Left ventricle myocardium inferior (tissue), 1 donor: ENCODE data around the gene SYK. TPM values are rescaled to one million over a fixed set of nuclear protein-coding genes. Genes with fewer than 3 reads are reported as not detected.

Source experiments
- DNase-seq: peaks from one replicate; pipeline ENCODE4 v3.0.0-alpha.2; 2020
- H3K27ac ChIP-seq: fragments of 200-600 bp; replicated peaks from 2 replicates; pipeline ENCODE4 v1.8.0; 2021
- H3K27me3 ChIP-seq: fragments of 200-600 bp; 2 replicates; pipeline ENCODE4 v1.8.0; 2021; ENCODE audit warnings: low read depth
- H3K36me3 ChIP-seq: fragments of 200-600 bp; 2 replicates; pipeline ENCODE4 v1.8.0; 2021
- H3K4me1 ChIP-seq: fragments of 200-600 bp; 2 replicates; pipeline ENCODE4 v1.8.0; 2021
- H3K4me3 ChIP-seq: fragments of 200-600 bp; 2 replicates; pipeline ENCODE4 v1.8.0; 2021; ENCODE audit warnings: mild to moderate bottlenecking, moderate library complexity
- H3K9me3 ChIP-seq: fragments of 200-600 bp; replicated peaks from 2 replicates; pipeline ENCODE4 v1.8.0; 2021
- CTCF ChIP-seq: fragments of 200-600 bp; IDR thresholded peaks from 2 replicates; pipeline ENCODE4 v1.8.0; 2021; ENCODE audit warnings: antibody characterized with exemption, mild to moderate bottlenecking, borderline replicate concordance
- intact Hi-C: fragments of 100-400 bp; cut with micrococcal nuclease; formaldehyde crosslinking; loops from one replicate; pipeline ENCODE4 v1.11.0; 2022
- total RNA-seq: library from RNA; stranded (reverse); fragmentation: NEBNext Ultra II Directional; extraction: Animal tissue kit (Norgen Biotek cat#: 25700); gene quantifications from one replicate; pipeline ENCODE4 v1.2.1, GENCODE V29; 2021
- donor health status: DM: no; HTN: yes; CAD: no; lungs with severe emphysema.

SYK gene
- total RNA-seq, 1 donor from 2014 or later, result 5.4 TPM

- intact Hi-C loops, result loop anchor here (10.0 kb wide), 1 partner anchor 646 kb away; no protein-coding TSS in a partner anchor
- no peak overlapping the region for H3K4me3 ChIP-seq
- no peaks in the 10 kb centered on the region for H3K9me3 ChIP-seq
- DNase-seq, result no peak
- no peaks in the 10 kb centered on the region for H3K4me1 ChIP-seq
- no peak overlapping the region for H3K27ac ChIP-seq
- H3K36me3 ChIP-seq, result no peaks in the 10 kb centered on the region
- no peaks in the 10 kb centered on the region for H3K27me3 ChIP-seq
- peak; percentile 89 for TF ChIP-seq CTCF
Measured at GRCh38 chr9:90870621-90871326, 69.2 kb downstream of the SYK start.

GRCh38 chr9:90871327-90871935, 69.8 kb downstream of the SYK start:
- no peaks in the 10 kb centered on the region for H3K4me1 ChIP-seq
- no peaks in the 10 kb centered on the region for H3K36me3 ChIP-seq
- no peak for DNase-seq
- H3K4me3 ChIP-seq, result no peak overlapping the region
- intact Hi-C loops, result loop anchor here (10.0 kb wide), 1 partner anchor 647 kb away; no protein-coding TSS in a partner anchor
- TF ChIP-seq CTCF, result no peak
- no peaks in the 10 kb centered on the region for H3K9me3 ChIP-seq
- H3K27ac ChIP-seq, result no peak overlapping the region
- no peaks in the 10 kb centered on the region for H3K27me3 ChIP-seq

GRCh38 chr9:90872835-90873294, 71.2 kb downstream of the SYK start:
- Histone ChIP-seq H3K4me3 (no peak overlapping the region), H3K4me1 (no peaks in the 10 kb centered on the region), H3K27me3 (no peaks in the 10 kb centered on the region), H3K36me3 (no peaks in the 10 kb centered on the region), H3K27ac (peak overlapping the region; percentile 7), H3K9me3 (no peaks in the 10 kb centered on the region)
- intact Hi-C loops, result loop anchor here (10.0 kb wide), 1 partner anchor 648 kb away; no protein-coding TSS in a partner anchor
- no peak for DNase-seq
- no peak for TF ChIP-seq CTCF

GRCh38 chr9:90873422-90873821, 71.8 kb downstream of the SYK start:
- no peak overlapping the region for H3K27ac ChIP-seq
- H3K4me3 ChIP-seq, result no peak overlapping the region
- intact Hi-C loops, result loop anchor here (10.0 kb wide), 1 partner anchor 649 kb away; no protein-coding TSS in a partner anchor
- no peaks in the 10 kb centered on the region for H3K36me3 ChIP-seq
- H3K27me3 ChIP-seq, result no peaks in the 10 kb centered on the region
- no peak for DNase-seq
- no peaks in the 10 kb centered on the region for H3K4me1 ChIP-seq
- no peaks in the 10 kb centered on the region for H3K9me3 ChIP-seq
- no peak for TF ChIP-seq CTCF

- H3K36me3 ChIP-seq, result no peaks in the 10 kb centered on the region
- intact Hi-C loops, result loop anchor here (10.0 kb wide), 1 partner anchor 649 kb away; no protein-coding TSS in a partner anchor
- TF ChIP-seq CTCF, result no peak
Measured at GRCh38 chr9:90874194-90874593, 72.6 kb downstream of the SYK start.

More at GRCh38 chr9:90874194-90874593, 72.6 kb downstream of the SYK start:
- no peaks in the 10 kb centered on the region for H3K27me3 ChIP-seq
- H3K27ac ChIP-seq, result no peak overlapping the region
- H3K9me3 ChIP-seq, result no peaks in the 10 kb centered on the region
- DNase-seq, result no peak
- H3K4me3 ChIP-seq, result no peak overlapping the region
- H3K4me1 ChIP-seq, result no peaks in the 10 kb centered on the region
